NCI-H2081 treated with DMSO at 0.1 percent for 48 hours (cell line): ENCODE results near the gene KCNK16.

Experiments used
- DNase-seq: peaks from one replicate; lab custom pipeline; 2025; lab: John Stamatoyannopoulos, UW

The KCNK16 gene

DNA sequence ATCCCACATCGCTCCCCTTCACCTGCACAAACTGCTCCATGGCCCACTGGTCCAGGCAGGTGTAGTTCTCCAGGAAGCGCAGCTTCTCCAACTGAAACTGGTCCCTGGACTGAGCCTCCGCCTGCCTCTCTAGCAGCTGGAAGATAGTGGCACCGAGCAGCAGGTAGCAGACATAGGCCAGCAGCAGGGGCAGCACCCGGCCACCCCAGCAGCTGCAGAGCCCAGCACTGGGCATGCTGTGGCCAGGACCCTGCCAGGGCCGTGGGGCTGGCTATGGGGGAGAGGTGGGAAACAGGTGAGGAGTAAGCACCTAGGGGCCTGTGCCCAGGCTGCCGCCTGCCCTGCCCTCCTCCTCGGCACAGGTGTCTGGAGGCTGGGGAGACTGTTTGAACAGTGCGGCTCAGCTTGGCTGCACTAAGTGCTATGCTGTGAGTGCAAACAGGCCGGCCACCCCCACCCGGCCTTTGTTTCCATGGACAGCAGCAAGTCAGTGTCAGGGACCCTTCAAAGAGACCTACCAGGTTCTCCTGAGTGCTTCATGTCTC lies at the start of gene KCNK16:
TSS of gene KCNK16 (minus strand) at position 397 of the 545 bp plus-strand sequence. CDS start at position 235, 162 bp downstream.
- DNase-seq = no peak

DNA sequence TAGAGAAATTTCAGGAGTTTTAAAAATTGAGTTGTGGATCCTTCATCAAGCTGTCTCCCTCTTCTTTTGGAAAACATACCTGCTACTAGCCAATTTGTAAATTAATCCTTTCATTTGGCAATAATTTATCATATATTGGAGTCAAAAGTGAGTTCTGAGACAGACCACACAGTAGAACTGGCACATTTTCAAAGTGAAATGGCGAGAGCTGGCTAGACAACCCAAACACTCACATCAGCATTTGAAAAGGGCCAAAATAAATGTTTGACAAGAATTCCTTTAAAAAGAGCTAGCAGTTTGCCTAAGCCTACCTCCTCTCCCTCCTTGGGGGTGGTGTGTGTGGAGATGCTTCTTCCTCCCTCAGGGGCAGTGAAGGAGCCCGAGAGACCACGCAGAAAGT lies 47.9 kb upstream of the KCNK16 start:
- DNase-seq = no peak

DNA sequence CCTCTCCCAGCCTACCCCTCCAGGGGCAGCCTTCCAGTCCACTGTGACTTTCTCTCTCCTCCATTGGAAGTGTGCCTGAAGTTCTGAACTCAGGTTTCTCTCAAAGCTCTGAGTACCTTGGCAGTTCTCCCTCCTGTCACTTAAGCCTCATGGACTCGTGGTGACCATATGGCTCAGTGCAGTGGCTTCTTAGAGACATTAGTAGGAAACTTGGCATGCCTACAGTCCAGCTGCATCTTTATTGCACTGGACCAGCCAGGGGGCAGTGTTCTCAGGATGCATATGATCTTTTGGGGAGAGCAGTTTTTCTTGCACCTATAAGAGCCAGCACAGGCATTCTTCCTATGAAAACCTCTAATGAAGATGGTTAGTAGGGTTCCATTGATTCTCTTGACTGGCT lies 47.5 kb upstream of the KCNK16 start:
- DNase-seq = no peak

DNA sequence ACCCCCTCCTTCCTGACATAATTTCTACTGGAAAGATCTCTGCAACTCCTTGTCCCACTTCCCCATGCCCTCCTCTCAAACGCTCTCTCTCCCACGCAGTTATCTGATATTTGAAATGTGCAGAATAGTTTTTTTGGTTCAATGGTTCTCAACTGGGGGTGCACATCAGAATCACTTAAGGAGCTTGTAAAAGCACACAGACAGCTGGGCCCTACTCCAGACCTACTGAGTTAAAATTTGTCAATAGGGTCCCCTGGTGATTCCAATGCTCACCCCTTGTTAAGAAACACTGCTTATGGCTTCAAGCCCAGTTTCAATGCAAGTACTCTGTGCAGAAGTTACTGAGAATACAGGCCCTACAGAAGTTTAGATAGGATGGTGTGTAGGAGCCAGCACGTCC lies 45.2 kb upstream of the KCNK16 start:
- DNase-seq = no peak

DNA sequence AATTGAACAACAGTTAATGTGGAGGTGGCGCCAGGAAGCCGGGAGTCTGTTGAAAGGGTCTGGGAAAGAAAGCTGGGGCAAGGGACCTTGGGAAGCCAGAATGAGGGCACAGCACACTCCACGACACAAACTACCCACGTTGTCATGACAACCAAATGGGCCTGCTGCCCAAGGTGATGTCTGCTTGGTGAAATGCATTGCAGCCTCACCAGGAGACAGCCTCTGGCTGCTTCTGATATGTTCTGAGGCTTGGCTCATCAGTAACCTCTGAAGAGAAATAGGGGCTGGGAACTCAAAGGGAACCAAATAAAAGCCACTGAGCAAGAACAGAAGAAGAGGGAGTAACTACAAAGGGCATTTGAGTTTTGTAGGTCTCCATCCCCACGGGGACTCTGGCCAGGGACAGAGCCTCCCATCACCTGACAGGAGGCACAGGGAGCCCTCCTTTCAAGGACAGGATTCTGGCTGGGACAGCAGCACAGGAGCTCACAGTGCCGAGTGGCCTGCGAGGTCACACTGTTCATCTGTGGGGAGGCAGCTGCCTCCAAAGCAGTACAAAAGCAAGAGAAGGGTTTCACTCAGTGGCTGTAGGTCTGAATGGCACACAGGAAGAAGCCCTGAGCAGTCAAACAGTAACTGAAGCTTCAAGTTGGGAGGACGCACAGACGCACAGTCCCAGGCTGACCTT lies 44.6 kb upstream of the KCNK16 start:
- DNase-seq = no peak

DNA sequence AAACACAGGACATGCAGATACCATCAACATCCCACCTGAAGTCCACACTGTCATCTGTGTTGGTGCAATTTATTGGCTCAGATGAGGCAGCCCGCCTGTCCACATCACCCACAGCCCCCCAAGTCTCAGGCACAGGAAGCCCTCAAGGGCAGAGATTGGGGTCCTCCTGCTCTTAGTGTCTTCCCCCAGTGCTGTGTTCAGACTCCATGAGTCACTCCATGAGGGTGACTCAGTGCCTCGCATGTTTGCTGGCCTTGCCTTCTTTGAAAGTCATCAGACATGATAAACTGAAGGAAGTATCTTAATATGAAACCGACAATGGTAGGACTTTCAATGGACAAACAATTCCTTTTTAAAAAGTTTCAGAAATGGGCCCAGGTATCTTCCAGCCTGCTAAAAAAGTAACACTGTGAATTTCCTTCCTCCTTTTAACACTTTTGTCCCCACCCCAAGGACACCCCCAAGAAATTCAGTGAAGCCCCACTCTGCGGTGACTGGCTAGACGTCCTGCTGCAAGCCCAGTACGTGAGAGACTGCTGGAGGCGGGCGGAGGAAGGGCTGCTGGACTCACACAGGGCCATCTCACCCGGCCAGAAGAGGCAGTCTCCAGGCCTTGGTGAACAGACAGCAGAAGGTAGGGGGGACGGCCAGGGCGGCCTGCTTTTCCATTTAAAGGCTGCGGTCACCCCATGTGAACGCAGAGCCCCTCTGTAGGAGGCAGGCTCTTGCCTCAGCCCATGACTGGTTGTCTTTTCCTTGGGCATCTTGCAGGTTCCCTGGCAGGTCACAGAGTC lies 43.0 kb upstream of the KCNK16 start:
- DNase-seq = no peak

DNA sequence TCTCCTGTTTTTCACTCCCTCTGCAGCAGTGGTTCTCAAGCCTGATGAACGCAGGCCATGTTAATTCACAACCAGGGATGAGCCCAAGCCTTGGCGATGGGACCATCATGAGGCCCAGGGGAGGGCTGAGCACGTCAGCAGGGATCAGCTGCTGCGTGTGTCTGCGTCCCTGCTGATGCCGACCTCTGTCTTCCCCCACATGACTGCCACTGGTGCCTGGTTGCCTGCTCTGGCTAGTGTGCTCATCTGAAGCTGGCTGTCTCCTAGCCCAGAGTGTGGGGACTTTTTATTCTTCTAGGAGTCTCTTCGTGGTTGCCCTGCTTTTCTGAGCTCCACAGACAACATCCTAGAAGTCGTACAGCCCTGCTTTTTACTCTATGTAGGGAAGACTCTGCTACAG lies 40.8 kb upstream of the KCNK16 start:
- DNase-seq = no peak

DNA sequence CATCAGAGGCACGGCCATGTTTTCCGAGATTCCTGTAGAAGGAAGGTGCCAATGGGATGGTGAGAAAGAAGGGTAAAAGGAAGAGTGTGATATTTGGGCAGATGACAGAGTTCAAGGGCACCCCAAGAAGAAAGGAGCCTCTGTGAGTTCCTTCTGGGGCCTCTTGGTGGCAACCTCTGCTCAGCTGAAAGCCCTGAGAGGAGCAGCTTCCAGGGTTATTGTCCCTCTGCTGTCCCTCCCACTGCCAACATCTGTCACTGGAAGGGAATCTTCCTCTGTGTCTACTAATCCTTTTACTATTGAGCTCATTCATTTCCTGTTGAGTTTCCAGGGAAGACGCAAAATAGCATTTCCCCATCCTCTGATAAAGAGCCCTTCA lies 40.0 kb upstream of the KCNK16 start:
- no peak for DNase-seq

DNA sequence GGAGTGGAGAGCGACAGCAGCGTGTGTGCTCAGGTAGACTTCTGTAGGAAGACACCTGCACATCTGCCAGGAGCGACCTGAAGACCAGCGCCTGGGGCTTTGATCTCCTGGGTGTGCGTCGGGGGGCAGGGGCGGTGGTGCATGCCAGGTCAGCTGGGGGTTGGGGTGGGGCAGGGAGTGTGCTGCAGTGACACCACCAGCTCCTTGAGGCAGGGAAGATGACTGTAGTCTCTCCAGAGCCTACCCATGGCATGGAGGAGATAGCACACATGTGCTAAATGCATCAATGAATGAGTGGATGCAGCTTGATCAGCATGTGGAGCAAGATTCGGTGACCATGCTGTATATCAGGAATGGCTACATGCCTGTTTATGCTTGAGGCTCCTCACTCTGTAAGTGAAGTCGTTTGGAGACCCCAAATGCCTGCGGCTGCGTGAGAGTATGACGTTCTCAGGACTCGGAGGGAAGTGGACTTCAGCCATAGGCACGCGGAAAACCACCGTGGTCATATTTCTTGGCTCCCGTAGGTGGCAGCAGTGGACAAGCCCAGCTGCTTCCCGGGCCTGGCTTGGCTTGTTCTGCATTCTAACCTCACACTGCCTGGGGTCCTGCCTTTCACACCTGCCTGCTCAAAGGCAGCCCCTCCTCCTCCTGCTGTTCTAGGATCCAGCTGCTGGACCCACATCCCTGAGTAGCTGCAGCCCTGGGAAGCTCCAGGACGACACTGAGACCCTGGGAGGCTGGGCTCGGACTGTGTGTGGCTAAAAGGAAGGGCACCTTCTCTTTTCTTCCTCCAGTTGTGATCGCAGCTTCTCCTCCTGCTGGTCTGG lies 39.4 kb upstream of the KCNK16 start:
- DNase-seq = no peak

DNA sequence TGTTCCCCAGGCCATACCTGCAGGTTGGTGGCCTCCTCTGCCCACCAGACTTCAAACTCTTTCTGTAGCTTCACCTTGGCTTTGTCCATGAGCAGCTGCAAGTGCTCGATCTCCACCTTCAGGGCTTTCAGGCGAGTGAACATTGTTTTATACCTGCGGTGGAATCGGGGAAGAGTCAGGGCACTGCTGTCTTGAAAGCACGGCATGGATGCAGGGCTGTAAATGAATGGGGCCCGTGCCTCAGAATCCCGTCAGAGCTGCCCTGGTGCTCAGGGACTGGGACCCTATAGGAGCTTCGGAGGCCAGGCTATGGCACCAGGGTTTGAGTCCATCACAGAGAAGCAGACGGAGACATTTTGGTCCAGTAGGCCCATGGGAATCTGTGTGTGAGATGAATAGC lies 37.9 kb upstream of the KCNK16 start:
- DNase-seq = no peak

DNA sequence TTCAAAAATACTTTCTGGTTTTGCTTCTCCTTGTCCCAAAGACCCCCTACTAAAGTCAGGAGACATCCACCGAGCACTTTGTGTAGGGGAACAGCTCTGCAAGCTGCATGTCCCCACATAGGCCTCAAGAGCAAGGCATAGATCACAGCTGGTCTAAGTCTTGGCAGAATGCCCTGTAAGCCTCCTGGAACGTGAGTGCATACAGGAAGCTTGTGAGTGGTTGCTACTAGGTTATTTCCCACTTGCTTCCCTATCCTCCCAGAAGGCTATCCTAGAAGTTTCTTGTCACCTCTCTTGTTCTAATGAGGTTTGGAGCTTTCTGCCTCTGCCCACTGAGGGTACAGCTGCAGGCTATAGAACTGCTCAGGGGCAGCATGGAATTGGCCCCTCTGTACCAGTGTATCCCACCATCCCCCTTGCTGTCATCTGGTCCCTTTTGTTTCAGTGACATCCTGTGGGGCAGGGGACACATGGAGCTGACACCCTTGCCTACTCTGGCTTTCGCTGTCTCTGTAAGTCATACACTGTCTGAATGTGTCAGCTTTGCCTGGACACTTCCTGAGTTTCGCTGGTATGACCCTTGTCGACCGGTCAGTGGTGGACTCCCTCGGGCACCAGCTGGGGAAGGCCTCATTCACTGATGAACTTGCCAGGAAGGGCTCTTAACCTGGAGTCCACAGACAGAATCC lies 35.6 kb upstream of the KCNK16 start:
- peak; percentile 30 for DNase-seq

DNA sequence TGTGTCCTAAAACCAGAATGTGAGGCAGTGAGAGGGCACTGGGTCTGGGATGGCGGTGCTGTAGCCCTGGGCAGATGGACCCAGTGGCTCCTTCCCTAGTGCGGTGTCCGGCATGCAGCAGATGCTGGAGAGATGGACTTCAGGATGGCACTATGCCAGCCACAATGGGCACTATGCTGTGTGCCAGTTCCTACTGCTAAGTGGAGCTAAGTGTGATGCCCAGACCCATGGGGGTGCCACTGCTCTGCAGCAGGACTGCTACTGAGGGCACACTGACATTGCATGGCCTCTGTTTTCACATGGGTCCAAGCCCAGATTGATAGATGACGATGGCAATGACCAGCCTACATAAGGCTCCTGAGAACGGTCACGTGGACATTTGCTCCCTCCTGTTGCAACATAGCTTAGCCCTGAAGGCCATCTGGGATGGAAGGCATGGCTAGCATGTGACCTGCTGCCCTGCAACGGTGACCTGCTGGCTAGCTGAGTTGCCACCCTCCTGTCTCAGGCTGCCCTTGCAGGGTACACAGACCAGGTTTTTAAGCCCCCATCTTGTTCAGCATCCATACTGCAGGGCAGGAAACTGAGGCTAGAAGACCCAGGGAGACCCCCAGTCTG lies 31.3 kb upstream of the KCNK16 start:
- DNase-seq = no peak

DNA sequence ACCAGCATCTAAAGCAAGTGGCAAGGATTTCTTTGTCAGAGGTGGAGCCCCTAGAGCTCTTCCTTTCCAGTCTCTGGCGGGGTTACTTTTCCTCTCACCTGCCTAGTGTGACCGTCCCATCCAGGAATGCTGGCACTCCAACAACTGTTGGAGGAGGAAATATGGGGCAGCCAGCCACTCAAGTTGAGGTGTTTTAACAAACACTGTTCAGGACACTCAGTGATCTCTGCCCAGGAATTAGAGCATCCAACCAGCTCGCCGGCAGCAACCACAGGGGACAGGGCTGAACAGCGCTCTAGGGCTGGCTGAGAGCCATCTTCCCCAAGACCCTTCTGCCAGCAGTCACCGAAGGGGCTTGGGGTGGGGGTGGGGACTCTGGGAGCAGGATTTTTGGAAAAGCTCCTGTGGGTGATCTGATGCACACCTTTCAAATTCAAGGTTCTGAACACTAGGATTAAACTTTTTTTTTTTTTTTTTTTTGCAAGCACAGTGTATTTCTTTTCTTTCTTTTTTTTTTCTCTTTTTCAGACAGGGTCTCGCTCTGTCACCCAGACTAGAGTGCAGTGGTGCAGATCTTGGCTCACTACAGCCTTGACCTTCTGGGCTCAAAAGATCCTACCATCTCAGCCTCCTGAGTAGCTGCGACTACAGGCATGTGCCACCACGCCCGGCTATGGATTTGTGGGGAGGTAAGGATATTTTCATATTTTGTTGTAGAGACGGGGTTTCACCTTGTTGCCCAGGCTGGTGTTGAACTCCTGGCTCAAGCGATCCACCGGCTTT lies 28.4 kb upstream of the KCNK16 start:
- no peak for DNase-seq

DNA sequence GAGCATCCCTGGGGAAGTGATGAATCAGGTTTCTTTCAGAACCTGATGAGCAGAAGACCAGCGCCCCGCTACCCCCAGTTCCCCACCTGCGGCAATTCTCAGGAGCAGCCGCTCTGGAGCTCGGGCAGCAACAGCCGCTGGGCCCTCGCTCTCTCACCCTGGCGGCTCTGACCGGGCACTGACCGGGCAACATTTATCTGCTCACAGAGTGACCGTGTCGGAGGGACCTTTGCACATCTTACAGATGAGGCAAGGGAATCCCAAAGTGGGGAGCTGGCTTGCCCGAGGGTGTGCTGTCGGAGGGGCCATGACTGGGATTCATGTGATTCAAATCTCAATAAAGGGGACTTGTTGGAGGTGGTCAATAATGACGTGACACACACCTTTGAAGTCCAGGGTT lies 26.2 kb upstream of the KCNK16 start:
- no peak for DNase-seq

DNA sequence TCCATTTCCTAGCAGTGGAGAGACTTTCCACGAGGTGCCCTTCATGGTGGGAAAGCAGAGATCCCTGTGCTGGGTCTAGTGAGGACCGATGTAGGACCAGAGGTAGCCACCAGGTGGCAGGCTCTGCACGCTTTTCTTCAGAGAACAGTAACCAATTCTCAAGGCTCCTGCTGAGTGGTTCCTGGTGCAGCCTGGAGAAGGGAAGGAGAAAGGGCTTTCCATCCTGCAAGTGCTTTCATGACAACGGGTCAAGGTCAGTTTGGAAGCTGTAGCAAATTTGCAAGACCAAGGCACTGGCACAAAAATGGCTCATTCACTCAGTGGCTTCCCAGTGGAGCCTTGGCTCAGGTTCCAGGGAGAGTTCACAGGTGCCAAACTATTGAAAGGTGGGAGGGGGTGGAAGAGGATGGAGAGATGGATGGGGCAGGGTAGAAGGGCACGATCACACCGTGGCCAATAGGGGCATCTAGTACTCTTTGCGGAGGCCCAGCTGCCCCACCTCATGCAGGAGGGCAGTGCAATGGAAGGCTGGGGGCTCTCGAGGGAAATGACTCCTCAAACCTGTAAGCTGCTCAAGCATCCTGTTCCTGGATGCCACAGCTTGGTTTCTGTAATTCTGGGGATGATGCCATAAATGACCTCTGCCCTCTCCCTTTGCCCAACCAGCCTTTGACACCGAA lies 25.5 kb upstream of the KCNK16 start:
- no peak for DNase-seq

DNA sequence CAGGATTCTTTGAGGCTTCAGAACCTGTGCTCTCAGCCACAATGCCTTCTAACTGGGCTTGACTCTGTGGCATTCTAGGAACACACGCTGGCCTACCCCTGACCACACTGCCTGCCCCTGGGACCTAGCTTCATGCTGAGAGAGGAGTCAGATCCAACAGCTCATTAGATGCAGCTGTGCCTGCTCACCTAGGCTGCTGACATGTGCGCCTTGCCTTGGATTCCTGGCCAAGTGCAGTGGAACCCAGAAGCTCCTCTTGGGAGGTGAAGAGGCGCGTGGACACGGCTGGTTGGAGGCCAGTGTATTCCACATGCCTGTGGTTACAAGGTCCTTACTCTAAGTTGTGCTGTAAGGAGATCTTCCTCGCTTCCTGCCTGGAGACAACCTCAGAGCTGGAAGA lies 24.7 kb upstream of the KCNK16 start:
- DNase-seq = no peak

DNA sequence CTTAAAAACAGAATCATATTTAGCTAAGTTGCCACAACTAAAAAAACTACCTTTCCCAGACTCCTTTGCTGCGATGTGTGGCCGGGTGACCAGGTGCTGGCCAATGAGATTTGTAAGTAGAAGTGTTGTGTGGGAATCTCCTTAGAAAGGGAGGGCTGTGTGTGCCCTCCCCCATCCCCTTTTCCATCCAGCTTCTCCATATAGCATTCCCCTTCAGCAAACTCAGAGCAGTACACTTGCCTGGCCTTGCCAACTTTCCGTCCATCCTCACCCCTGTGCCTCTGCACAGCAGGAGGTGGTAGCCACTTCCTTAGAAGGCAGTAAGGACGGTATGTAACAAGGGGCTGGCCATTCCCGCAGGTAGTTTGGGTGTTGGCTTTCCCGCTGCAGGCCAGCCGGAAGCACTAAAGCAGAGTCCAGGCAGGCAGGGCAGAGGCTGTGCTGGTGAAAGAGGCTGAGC lies 22.3 kb upstream of the KCNK16 start:
- DNase-seq = no peak

DNA sequence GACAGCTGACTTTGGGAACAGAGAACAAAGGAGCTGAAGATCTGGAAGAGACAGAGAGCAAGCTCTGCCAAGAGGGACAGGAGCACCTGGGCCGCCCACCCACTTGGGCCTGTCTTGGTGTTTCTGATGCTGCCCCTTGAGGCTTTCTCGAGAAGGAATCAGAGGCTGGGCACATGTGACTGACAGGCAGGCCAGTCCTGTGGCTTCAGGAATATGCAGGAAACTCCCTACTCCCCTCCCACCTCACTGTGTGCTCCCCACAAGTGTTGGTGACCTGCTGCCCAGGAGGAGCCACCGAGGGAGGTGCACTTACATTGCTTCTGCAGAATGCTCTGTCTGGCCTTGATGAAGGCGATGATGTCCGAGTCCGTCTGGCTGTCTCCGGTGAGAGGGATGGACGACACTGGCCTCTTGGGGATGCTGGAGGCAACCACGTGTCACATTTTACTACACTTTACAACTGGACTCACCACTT lies 20.9 kb upstream of the KCNK16 start:
- no peak for DNase-seq

DNA sequence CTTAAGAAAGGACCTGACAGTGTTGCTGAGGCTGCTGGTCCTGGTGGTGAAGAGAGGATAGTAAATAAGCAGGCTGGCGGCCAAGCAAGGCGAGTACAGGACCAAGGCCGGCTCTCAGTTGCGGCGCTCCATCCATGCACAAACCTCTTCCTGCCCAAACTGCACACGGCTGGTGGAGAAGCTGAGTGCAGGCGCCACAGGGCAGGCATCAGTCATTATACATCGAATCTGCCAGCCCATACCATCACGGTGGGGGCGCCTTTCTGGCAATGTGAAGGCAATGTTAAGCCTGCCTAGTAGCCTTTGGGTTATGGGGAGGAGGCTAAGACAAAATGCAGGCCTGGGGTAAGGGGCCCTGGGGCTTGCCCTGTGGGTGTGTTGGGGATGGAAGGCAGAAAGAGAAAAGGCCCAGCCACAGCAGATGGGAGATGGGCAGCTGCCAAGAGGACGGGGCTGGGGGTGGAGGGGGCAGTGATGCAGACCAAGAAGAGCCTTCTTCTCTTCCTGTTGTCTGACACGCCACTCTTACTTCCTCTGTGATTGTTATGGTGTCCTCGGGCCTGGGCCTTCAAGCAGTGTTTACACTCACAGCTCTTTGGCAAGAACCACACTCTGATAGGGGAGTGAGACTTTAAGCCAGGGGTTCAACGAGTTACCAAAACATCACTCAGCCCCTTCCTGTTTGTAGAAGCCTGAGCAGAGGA lies 20.3 kb upstream of the KCNK16 start:
- DNase-seq = no peak
